ENCODE results near the gene TET3. TPM values are rescaled to one million over a fixed set of nuclear protein-coding genes. Genes with fewer than 3 reads are reported as not detected.
A peak's percentile ranks its signal among the peaks of the same experiment; 100 is the strongest.

The TET3 gene
- total RNA-seq (10 to 100 TPM; 19.2 to 26.9 TPM), polyA plus RNA-seq (10 to 100 TPM in 1 of 2 donors, 1 to 10 TPM in 1; 4.6 to 10.0 TPM)
- long read RNA-seq, donor 1 = 0 reads
- long read RNA-seq, donor 2, full-length matches to known transcripts = 1 of 1 reads
- long read RNA-seq, donor 2, partial matches to known transcripts = 0 of 1 reads
- long read RNA-seq, donor 2, other reads (novel, unspliced or antisense) = 0 of 1 reads
- long read RNA-seq, donor 3 = 0 reads
- long read RNA-seq, donor 4 = 0 reads
- long read RNA-seq, donor 5, full-length matches to known transcripts = 1 of 25 reads
- long read RNA-seq, donor 5, partial matches to known transcripts = 24 of 25 reads
- long read RNA-seq, donor 5, other reads (novel, unspliced or antisense) = 0 of 25 reads

GRCh38 chr2:73984203-73984921 is at the start of gene TET3:
TET3 (plus strand) TSS chr2:73984910; CDS start chr2:73986404, 1,494 bp downstream.
- peak within 1 kb of the TSS; percentile 40 to 61 for H3K9ac ChIP-seq (ENCODE audit: insufficient read depth in 1 of 2, low read length in 2 of 2)
- H3K4me3 ChIP-seq = peak within 1 kb of the TSS; percentile 50
- ATAC-seq (ENCODE audit: insufficient read depth, low FRiP score) (peak; percentile 10), DNase-seq (peak; percentile 42 to 68 (median 64))
- H3K9me3 ChIP-seq (ENCODE audit: control insufficient read depth in 4 of 4, insufficient read depth in 3 of 4, low read length in 3 of 4) = no peaks in the 10 kb centered on the region
- TF ChIP-seq CTCF (IDR thresholded peaks at IDR 0.05; ENCODE audit: control extremely low read depth, extremely low read depth) = no peak
- peak within 1 kb of the TSS; percentile 55 to 97 for H3K27ac ChIP-seq (ENCODE audit: low read depth in 1 of 2, low read length in 1 of 2)
- H3K4me1 ChIP-seq (ENCODE audit: control insufficient read depth in 5 of 5, insufficient read depth in 5 of 5, low read length in 5 of 5) = peaks cover 13 to 64% (median 35%) of the 10 kb centered on the region in 5 donors
- WGBS, 2 donors = 0 to 1% methylated on average over 32 to 85 of the region's 85 CpGs
- H3K36me3 ChIP-seq (ENCODE audit: control insufficient read depth in 4 of 4, insufficient read depth in 4 of 4, low read length in 4 of 4) = peaks cover 0 to 8% (median 4%) of the 10 kb centered on the region in 4 donors
- peaks cover 0 to 18% (median 16%) of the 10 kb centered on the region in 3 donors for H3K27me3 ChIP-seq (ENCODE audit: control insufficient read depth in 3 of 3, insufficient read depth in 3 of 3, low read length in 2 of 3)

GRCh38 chr2:73935641-73936040 is 49.1 kb upstream of the TET3 start:
- ATAC-seq (ENCODE audit: insufficient read depth, low FRiP score) (no peak), DNase-seq (no peak)
- H3K36me3 ChIP-seq (ENCODE audit: control insufficient read depth in 4 of 4, insufficient read depth in 4 of 4, low read length in 4 of 4) = peaks cover 2 to 32% (median 9%) of the 10 kb centered on the region in 4 donors
- H3K27me3 ChIP-seq (ENCODE audit: control insufficient read depth in 3 of 3, insufficient read depth in 3 of 3, low read length in 2 of 3) = no peaks in the 10 kb centered on the region
- H3K27ac ChIP-seq (ENCODE audit: low read depth in 1 of 2, low read length in 1 of 2) = no peak overlapping the region
- no peaks in the 10 kb centered on the region for H3K9me3 ChIP-seq (ENCODE audit: control insufficient read depth in 4 of 4, insufficient read depth in 3 of 4, low read length in 3 of 4)
- H3K9ac ChIP-seq (ENCODE audit: insufficient read depth in 1 of 2, low read length in 2 of 2) = no peak overlapping the region
- TF ChIP-seq CTCF (IDR thresholded peaks at IDR 0.05; ENCODE audit: control extremely low read depth, extremely low read depth) = no peak
- peaks cover 0 to 15% (median 0%) of the 10 kb centered on the region in 5 donors for H3K4me1 ChIP-seq (ENCODE audit: control insufficient read depth in 5 of 5, insufficient read depth in 5 of 5, low read length in 5 of 5)
- no peak overlapping the region for H3K4me3 ChIP-seq

GRCh38 chr2:73937103-73937885 is 47.4 kb upstream of the TET3 start:
- ATAC-seq (ENCODE audit: insufficient read depth, low FRiP score) (no peak), DNase-seq (no peak)
- Histone ChIP-seq H3K9me3 (ENCODE audit: control insufficient read depth in 4 of 4, insufficient read depth in 3 of 4, low read length in 3 of 4) (no peaks in the 10 kb centered on the region), H3K36me3 (ENCODE audit: control insufficient read depth in 4 of 4, insufficient read depth in 4 of 4, low read length in 4 of 4) (peaks cover 2 to 22% (median 10%) of the 10 kb centered on the region in 4 donors), H3K27me3 (ENCODE audit: control insufficient read depth in 3 of 3, insufficient read depth in 3 of 3, low read length in 2 of 3) (no peaks in the 10 kb centered on the region), H3K4me1 (ENCODE audit: control insufficient read depth in 5 of 5, insufficient read depth in 5 of 5, low read length in 5 of 5) (peaks cover 0 to 10% (median 0%) of the 10 kb centered on the region in 5 donors), H3K27ac (ENCODE audit: low read depth in 1 of 2, low read length in 1 of 2) (no peak overlapping the region), H3K4me3 (no peak overlapping the region), H3K9ac (ENCODE audit: insufficient read depth in 1 of 2, low read length in 2 of 2) (no peak overlapping the region)
- WGBS, 2 donors = 82 to 89% methylated on average over 4 of the region's 4 CpGs
- no peak for TF ChIP-seq CTCF (IDR thresholded peaks at IDR 0.05; ENCODE audit: control extremely low read depth, extremely low read depth)
